Testis (tissue), 2 donors: ENCODE data around the gene GLS.

Source experiments
- POLR2A ChIP-seq: fragments of 450-650 bp; IDR thresholded peaks from one replicate; pipeline ENCODE4 v1.6.1; 2017; ENCODE audit warnings: antibody characterized with exemption, mild to moderate bottlenecking, moderate library complexity
- TF ChIP-seq, protein P1 (sequence below), 3 experiments: fragments of 450-650 bp in 2 of 3; fragments of 200-600 bp in 1 of 3; sonication (generic) in 1 of 3; IDR thresholded peaks; one replicate each; pipeline ENCODE4 v1.5.1; 2016 to 2019; ENCODE audit warnings: antibody characterized with exemption in 3 of 3, mild to moderate bottlenecking in 2 of 3, moderate library complexity in 1 of 3

DNA sequence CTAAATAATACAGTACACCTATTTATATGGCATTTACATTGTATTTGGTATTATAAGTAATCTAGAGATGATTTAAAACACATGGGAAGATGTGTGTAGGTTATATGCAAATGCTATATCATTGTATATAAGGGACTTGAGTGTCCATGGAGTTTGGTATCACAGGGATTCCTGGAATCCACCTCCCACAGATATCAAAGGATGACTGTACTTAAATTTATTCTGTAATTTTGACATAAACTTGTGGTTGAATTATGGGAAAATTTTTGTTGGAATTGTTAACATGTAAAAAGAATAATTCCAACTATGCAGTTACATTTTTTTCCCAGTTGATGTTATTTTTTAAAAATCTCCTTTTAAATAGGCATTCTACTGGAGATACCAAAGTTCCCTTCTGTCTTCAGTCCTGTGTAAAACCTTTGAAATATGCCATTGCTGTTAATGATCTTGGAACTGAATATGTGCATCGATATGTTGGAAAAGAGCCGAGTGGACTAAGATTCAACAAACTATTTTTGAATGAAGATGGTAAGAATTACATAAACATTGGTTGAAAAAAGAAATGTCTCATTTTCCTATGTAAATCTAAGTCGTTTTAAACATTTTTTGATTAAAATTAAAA, 24.1 kb downstream of the GLS start:
- TF ChIP-seq POLR2A: no peak
- TF ChIP-seq, protein P1, sequence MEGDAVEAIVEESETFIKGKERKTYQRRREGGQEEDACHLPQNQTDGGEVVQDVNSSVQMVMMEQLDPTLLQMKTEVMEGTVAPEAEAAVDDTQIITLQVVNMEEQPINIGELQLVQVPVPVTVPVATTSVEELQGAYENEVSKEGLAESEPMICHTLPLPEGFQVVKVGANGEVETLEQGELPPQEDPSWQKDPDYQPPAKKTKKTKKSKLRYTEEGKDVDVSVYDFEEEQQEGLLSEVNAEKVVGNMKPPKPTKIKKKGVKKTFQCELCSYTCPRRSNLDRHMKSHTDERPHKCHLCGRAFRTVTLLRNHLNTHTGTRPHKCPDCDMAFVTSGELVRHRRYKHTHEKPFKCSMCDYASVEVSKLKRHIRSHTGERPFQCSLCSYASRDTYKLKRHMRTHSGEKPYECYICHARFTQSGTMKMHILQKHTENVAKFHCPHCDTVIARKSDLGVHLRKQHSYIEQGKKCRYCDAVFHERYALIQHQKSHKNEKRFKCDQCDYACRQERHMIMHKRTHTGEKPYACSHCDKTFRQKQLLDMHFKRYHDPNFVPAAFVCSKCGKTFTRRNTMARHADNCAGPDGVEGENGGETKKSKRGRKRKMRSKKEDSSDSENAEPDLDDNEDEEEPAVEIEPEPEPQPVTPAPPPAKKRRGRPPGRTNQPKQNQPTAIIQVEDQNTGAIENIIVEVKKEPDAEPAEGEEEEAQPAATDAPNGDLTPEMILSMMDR (IDR thresholded peaks at IDR 0.05): no peak
